GM12864 (cell line): ENCODE results near the gene SLC25A13.

ENCODE experiments used
- DNase-seq: peaks from one replicate; pipeline ENCODE4 v3.0.0-alpha.2; 2011; ENCODE audit warnings: low read depth
- H3K4me3 ChIP-seq: 2 replicates; pipeline ENCODE4 v1.5.1; 2011; ENCODE audit warnings: mild to moderate bottlenecking, low read depth, low read length, control low read depth
- TF ChIP-seq, protein P1 (sequence below): IDR thresholded peaks from 2 replicates; pipeline ENCODE4 v1.5.1; 2011; ENCODE audit warnings: low read depth, mild to moderate bottlenecking, moderate library complexity, low read length, control low read depth, inconsistent platforms; ENCODE audit errors: missing control alignments

The SLC25A13 gene

DNA sequence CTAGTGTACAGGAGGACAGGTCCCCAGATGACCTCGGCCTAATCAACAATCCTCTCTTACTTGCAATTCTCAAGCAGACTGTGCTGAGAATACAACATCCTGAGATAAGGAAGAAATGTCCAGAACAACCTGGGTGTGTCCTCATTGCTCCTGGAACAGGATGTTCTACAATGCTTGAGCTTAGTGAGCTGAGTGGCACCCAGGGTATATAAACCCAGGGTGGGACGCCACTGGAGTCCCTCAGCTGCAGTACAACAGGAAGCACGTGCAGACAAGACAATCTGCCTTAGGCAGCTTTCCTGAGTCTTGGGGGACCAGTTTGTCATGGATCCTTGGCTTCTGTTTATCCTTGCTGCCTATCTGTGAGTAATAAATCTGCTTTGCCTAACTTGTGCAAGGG is 27.7 kb upstream of the SLC25A13 start:
- no peak overlapping the region for H3K4me3 ChIP-seq
- no peak for DNase-seq
- TF ChIP-seq, protein P1, sequence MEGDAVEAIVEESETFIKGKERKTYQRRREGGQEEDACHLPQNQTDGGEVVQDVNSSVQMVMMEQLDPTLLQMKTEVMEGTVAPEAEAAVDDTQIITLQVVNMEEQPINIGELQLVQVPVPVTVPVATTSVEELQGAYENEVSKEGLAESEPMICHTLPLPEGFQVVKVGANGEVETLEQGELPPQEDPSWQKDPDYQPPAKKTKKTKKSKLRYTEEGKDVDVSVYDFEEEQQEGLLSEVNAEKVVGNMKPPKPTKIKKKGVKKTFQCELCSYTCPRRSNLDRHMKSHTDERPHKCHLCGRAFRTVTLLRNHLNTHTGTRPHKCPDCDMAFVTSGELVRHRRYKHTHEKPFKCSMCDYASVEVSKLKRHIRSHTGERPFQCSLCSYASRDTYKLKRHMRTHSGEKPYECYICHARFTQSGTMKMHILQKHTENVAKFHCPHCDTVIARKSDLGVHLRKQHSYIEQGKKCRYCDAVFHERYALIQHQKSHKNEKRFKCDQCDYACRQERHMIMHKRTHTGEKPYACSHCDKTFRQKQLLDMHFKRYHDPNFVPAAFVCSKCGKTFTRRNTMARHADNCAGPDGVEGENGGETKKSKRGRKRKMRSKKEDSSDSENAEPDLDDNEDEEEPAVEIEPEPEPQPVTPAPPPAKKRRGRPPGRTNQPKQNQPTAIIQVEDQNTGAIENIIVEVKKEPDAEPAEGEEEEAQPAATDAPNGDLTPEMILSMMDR, result no peak

DNA sequence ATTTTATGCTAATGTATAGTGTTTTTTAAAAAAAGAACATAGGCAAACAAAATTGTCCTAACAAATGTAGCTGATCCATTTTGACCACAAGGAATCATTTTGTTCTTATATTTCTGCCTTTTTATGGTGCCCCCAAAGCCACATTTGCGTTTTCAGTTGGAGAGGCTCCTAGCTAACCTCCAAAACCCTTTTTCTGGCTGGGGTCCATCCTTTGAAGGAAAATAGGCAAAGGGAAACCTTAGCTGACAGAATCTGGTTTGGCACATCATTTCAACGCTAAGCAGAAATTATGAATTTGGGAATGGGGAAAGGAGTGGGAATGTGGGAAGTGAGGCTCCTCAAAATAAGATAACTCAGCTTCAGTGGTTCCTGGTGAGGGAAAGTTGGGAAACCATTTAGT is 25.6 kb upstream of the SLC25A13 start:
- DNase-seq, result no peak
- H3K4me3 ChIP-seq, result no peak overlapping the region
- TF ChIP-seq, protein P1, result no peak

DNA sequence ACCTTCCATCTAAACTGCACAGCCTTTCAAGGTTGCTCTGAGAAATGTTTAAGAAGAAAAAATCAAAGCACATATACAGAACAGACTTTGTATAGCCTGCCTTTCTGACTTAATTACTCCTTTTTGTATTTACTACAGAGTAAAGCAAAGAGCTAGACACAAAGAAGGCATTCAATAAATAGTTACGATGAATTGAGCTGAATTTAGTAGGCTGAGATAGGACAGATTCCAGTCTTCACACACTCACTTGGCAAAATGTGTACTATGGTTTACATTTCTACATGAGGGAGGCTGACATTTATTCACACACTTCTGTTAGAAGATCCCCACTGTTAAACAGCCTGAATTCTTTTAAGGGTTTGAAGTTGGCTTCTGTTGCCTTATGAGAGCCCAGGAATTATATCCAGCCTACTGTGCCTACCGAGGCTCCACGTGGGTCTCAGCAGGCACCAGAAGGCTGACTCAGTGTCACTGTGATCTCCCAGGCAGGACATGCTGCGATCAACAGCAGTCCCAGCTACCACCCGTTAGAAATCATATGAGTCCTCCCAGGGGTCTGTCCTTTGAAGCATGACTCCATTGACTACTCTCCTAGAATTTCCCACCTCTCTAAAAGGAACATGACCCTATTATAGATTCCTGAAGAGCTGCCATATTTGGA is 24.5 kb upstream of the SLC25A13 start:
- H3K4me3 ChIP-seq, result no peak overlapping the region
- DNase-seq, result no peak
- TF ChIP-seq, protein P1, result no peak

DNA sequence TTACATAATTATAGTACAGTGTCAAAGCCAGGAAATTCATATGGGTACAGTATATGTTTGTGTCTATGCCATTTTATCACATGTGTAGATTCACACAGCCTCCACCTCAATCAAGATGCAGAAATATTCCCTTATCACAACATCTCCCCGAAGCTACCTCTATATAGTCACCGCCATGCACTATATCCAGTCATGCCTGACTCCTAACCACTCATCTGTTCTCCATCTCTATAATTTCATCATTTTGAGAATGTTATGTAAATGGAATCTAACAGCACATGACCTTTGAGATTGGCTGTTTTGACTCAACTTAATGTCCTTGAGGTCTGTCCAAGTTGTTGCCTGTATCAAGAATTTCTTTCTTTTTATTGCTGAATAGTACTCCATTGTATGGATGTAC is 22.3 kb upstream of the SLC25A13 start:
- no peak for DNase-seq
- no peak overlapping the region for H3K4me3 ChIP-seq
- TF ChIP-seq, protein P1, result no peak

DNA sequence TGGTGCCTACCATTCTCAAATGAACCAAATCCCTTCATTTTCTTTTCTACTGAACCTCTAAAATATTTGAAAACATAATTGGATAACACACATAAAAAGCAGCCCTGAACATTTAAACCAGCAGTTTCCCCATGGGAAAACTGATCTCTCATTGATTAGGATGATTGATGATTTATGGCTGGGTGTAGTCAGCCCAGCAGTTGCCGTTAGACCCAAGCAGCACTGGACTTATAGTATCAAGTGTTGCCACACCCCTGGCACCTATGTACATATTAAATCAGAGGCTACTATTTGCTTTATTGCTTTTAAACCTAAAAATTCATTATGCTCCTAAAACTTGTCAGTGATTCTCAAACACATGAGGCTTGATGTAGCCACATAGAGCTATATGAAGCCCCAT is 20.2 kb upstream of the SLC25A13 start:
- TF ChIP-seq, protein P1, result no peak
- H3K4me3 ChIP-seq, result no peak overlapping the region
- DNase-seq, result no peak

DNA sequence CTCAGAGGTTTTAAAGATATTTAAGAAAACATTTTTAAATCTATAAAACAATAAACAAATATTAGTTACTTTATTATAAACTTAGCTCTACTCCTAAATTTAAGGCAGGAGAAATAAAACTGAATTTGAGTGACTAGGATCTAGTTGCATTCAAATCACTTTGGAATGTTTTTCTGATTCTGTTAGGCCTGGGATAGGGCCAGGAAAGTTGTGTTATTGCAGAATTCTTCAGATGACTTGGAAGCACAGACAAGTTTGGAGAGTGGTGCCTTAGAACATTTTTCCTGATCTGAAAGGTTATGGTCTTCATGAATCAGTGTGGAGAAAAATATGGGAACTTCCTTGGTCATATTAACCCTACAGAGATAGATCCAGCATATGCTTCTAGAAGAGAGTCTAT is 15.6 kb upstream of the SLC25A13 start:
- TF ChIP-seq, protein P1, result no peak
- no peak overlapping the region for H3K4me3 ChIP-seq
- DNase-seq, result no peak

DNA sequence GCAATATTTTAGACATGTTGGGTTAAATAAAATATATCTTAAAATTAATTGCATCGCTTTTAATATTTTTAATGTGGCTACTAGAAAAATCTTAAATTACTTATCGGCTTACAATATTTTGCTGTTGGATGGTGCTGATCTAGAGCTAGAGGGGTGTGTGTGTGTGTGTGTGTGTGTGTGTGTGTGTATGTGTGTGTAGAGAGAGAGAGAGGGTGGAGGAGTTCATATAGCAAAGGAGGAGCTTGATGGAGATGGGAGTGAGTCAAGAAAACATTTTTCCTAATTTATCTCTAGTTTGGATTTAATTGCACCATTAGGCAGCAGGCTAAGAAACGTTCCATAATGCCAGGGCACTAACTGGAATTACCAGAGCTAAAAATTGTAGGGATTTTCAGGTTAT is 10.4 kb upstream of the SLC25A13 start:
- H3K4me3 ChIP-seq, result no peak overlapping the region
- TF ChIP-seq, protein P1, result no peak
- no peak for DNase-seq
